SW480 (cell line): Measurements from ENCODE around the gene SNAPC2.
A peak's percentile ranks its signal among the peaks of the same experiment; 100 is the strongest.
"Not testable (repeated sequence)": the region's sequence is repeated elsewhere in the genome, so short reads cannot be mapped to it uniquely, and the experiment has no call there.

Source experiments
- DNase-seq: peaks from one replicate; pipeline ENCODE4 v3.0.0-alpha.2; 2016; ENCODE audit warnings: low spot score

Gene SNAPC2

GRCh38 chr19:7921967-7922835 is 2.1 kb downstream of the SNAPC2 start:
- no peak for DNase-seq

GRCh38 chr19:7922836-7923195 is 2.7 kb downstream of the SNAPC2 start:
- DNase-seq = no peak

- no peak for DNase-seq
These were observed 3.4 kb downstream of the SNAPC2 start for GRCh38 chr19:7923295-7924191.

- DNase-seq = no peak
These were observed 4.1 kb downstream of the SNAPC2 start for GRCh38 chr19:7924241-7924640.

- DNase-seq = no peak
These were observed 4.6 kb downstream of the SNAPC2 start for GRCh38 chr19:7924651-7925170.

- peak; percentile 70 for DNase-seq
These were observed 5.2 kb downstream of the SNAPC2 start for GRCh38 chr19:7925171-7925851.

GRCh38 chr19:7926021-7926726 is 6.0 kb downstream of the SNAPC2 start, which contains the start of gene CTXN1:
Gene CTXN1, minus strand, starts transcription at chr19:7926135. Its CDS starts 597 bp downstream, at chr19:7925538.
- DNase-seq = peak; percentile 49

- no peak for DNase-seq
These were observed 6.8 kb downstream of the SNAPC2 start for GRCh38 chr19:7926727-7927604.

- DNase-seq = no peak
These were observed 7.6 kb downstream of the SNAPC2 start for GRCh38 chr19:7927605-7928333.

GRCh38 chr19:7928334-7928706 is 8.2 kb downstream of the SNAPC2 start:
- DNase-seq = no peak

GRCh38 chr19:7928741-7929701 is 8.9 kb downstream of the SNAPC2 start:
- peak; percentile 74 for DNase-seq

GRCh38 chr19:7930030-7930429 is 9.9 kb downstream of the SNAPC2 start:
- not testable (repeated sequence) for DNase-seq

- DNase-seq = no peak
These were observed 10.6 kb downstream of the SNAPC2 start for GRCh38 chr19:7930765-7931164.

- DNase-seq = no peak
These were observed 11.3 kb downstream of the SNAPC2 start for GRCh38 chr19:7931221-7932061.

GRCh38 chr19:7932276-7932929 is 12.3 kb downstream of the SNAPC2 start:
- no peak for DNase-seq

GRCh38 chr19:7932930-7933300 is 12.8 kb downstream of the SNAPC2 start:
- DNase-seq = no peak

- DNase-seq = no peak
These were observed 13.3 kb downstream of the SNAPC2 start for GRCh38 chr19:7933411-7933810.
